Activated CD4-positive, CD25-positive, alpha-beta regulatory T cell treated with anti-CD3 and anti-CD28 coated beads, Interleukin-2, amount 50 U/mL, for 16 hours (primary cell): ENCODE data around the gene CYP11A1.

Experiments used
- DNase-seq: peaks from one replicate; pipeline ENCODE4 v3.0.0-alpha.2; 2020; ENCODE audit warnings: low read depth, low spot score

CYP11A1 gene

GRCh38 chr15:74347757-74348250, 19.6 kb downstream of the CYP11A1 start:
- no peak for DNase-seq

GRCh38 chr15:74345051-74345450, 22.4 kb downstream of the CYP11A1 start:
- no peak for DNase-seq

- no peak for DNase-seq
Measured at GRCh38 chr15:74343797-74344127, 23.7 kb downstream of the CYP11A1 start.

- no peak for DNase-seq
Measured at GRCh38 chr15:74343127-74343796, 24.2 kb downstream of the CYP11A1 start.

- DNase-seq = no peak
Measured at GRCh38 chr15:74340150-74340549, 27.3 kb downstream of the CYP11A1 start.

- no peak for DNase-seq
Measured at GRCh38 chr15:74339371-74339770, 28.1 kb downstream of the CYP11A1 start.

GRCh38 chr15:74338676-74339075, 28.8 kb downstream of the CYP11A1 start:
- DNase-seq = no peak

- DNase-seq = no peak
Measured at GRCh38 chr15:74337607-74338211, 29.7 kb downstream of the CYP11A1 start.

GRCh38 chr15:74337146-74337545, 30.3 kb downstream of the CYP11A1 start:
- no peak for DNase-seq

- no peak for DNase-seq
Measured at GRCh38 chr15:74336061-74337005, 31.1 kb downstream of the CYP11A1 start.

GRCh38 chr15:74335396-74335795, 32.0 kb downstream of the CYP11A1 start:
- no peak for DNase-seq

- DNase-seq = no peak
Measured at GRCh38 chr15:74334127-74334526, 33.3 kb downstream of the CYP11A1 start.

- DNase-seq = no peak
Measured at GRCh38 chr15:74333662-74334061, 33.8 kb downstream of the CYP11A1 start.

GRCh38 chr15:74333093-74333492, 34.4 kb downstream of the CYP11A1 start:
- DNase-seq = no peak

- no peak for DNase-seq
Measured at GRCh38 chr15:74332611-74333010, 34.8 kb downstream of the CYP11A1 start.

GRCh38 chr15:74332011-74332410, 35.4 kb downstream of the CYP11A1 start:
- no peak for DNase-seq

- DNase-seq = no peak
Measured at GRCh38 chr15:74330861-74331408, 36.5 kb downstream of the CYP11A1 start.

GRCh38 chr15:74328331-74329056, 39.0 kb downstream of the CYP11A1 start:
- DNase-seq = no peak

- no peak for DNase-seq
Measured at GRCh38 chr15:74327756-74328155, 39.7 kb downstream of the CYP11A1 start.

- DNase-seq = no peak
Measured at GRCh38 chr15:74326746-74327145, 40.7 kb downstream of the CYP11A1 start.

- DNase-seq = no peak
Measured at GRCh38 chr15:74324714-74325113, 42.7 kb downstream of the CYP11A1 start.
